Epithelial cell of prostate (primary cell): ENCODE data around the gene B9D2.

ENCODE experiments used
- DNase-seq: peaks from one replicate; pipeline ENCODE4 v3.0.0-alpha.2; 2011; ENCODE audit warnings: low read depth, low spot score
- H3K27ac ChIP-seq: fragments of 450-650 bp; 2 replicates; pipeline ENCODE4 v1.5.1; 2017; ENCODE audit warnings: mild to moderate bottlenecking

Gene B9D2

DNA sequence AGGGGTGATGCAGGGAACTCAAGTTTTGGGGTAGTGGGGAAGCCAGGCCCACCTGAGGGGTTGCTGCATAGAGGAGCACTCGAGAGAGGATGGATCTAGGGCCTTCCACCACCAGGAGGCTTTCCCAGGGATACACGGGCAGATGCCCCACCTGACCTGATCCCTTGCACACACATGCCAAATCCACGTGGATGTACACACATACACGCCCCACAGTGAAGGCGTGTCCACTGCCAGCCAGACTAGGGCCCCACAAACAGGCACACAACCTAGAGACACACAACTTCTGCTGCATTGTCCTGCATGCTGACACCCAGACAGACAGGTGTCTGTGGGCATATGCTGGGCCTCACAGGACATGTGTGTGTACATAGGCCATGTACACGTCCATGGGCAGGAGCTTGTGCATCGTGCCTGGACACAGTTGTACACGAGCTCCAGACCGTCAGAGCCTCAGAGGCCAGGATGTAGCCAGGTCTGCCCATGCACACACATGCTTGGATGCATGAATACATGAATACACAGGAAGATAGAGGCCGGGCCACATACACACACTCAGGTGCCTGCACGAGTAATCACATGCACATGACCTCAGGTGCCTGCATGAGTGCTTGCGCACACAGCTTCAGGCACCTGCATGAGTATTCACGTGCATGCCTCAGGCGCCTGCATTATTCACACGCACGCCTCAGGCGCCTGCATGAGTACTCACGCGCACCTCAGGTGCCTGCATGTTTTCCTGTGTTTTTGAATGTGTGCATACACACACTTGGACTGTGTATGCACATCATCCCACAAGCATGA, 45.1 kb downstream of the B9D2 start:
- no peak overlapping the region for H3K27ac ChIP-seq
- DNase-seq, result no peak

DNA sequence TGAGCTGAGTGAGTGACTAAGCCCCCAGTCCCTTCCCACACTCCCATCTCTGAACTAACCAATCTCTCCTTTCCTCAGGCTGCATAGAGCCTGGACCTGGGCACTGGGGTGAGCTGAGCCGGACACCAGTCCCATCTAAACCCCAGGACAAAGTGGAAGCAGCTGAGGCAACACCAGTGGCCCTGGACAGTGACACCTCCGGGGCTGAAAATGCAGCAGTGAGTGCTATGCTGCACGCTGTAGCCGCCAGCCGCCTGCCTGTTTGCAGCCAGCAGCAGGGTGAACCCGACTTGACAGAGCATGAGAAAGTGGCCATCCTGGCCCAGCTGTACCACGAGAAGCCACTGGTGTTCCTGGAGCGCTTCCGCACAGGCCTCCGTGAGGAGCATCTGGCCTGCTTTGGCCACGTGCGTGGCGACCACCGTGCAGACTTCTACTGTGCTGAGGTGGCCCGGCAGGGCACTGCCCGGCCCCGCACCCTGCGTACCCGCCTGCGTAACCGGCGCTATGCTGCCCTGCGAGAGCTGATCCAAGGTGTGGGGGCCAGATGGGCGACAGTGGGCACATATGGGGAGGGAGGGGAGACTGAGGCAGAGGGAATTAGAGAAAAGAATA, 47.5 kb downstream of the B9D2 start:
- no peak for DNase-seq
- H3K27ac ChIP-seq, result no peak overlapping the region

DNA sequence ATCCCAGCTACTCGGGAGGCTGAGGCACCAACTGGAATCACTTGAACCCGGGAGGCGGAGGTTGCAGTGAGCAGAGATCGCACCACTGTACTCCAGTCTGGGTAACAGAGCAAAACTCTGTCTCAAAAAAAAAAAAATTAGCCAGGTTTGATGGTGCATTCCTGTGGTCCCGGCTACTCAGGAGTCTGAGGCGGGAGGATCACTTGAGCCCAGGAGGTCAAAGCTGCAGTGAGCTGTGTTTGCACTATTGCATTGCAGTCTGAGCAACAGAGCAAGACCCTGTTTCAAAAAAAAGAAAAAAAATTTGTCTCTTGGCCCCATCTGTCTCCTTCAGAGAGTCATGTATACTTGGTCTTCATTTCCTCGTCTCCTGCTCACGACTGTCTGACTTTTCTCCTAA, 52.3 kb downstream of the B9D2 start:
- DNase-seq, result no peak
- no peak overlapping the region for H3K27ac ChIP-seq

DNA sequence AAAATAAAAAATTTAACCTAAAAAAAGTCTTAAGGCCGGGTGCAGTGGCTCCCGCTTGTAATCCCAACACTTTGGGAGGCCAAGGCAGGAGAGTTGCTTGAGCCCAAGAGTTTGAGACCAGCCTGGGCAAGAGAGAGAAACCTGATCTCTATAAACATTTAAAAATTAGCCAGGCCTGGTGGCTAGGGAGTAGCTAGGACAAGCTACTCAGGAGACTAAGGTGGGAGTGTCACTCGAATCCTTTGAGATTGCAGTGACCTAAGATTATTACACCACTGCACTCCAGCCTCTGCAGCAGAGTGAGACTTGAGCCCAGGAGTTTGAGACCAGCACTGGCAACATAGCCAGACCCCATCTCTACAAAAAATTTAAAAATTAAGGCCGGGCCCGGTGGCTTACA, 52.9 kb downstream of the B9D2 start:
- peak overlapping the region; percentile 95 for H3K27ac ChIP-seq
- no peak for DNase-seq

DNA sequence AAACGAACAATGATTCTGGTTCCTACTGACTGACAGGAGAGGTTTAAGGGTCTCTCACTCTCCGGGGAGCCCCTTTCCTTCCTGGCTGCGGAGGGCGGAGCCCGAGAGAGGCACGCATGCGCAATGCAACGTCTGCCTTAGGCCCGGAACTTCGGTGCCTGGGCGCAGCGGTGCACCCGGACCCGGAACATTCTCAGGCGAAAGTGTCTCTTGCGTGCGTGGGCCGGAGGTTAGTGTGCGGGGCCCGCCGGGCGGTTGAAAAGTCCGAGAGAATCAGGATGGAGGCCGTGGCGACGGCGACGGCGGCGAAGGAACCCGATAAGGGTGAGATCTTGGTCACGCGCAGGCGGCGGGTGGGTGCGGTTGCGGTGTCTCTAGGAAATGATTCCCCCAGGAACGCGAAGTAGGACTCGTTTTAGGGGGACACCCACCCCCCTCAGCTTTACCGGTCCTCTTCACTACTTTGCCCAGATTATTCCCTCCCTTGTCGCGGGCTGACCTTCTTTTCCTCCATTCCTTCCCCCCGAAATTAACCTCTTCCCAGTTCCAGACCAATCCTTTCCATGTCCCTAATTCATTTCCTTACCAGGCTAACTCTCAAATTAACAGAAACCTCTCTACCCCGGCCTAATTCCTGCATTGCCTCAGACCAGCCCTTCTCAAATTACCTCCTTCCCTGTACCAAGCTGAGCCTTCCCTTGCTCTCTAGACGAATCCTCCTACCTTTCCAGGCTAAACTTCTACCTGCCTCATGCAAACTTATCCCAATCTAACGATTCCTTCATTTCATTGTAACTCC, 53.7 kb downstream of the B9D2 start, which contains the start of gene CCDC97:
CCDC97 (plus strand) TSS at position 140 of the 799 bp plus-strand sequence; CDS start at position 279, 139 bp downstream.
- no peak for DNase-seq
- H3K27ac ChIP-seq, result peak within 1 kb of the TSS; percentile 95

DNA sequence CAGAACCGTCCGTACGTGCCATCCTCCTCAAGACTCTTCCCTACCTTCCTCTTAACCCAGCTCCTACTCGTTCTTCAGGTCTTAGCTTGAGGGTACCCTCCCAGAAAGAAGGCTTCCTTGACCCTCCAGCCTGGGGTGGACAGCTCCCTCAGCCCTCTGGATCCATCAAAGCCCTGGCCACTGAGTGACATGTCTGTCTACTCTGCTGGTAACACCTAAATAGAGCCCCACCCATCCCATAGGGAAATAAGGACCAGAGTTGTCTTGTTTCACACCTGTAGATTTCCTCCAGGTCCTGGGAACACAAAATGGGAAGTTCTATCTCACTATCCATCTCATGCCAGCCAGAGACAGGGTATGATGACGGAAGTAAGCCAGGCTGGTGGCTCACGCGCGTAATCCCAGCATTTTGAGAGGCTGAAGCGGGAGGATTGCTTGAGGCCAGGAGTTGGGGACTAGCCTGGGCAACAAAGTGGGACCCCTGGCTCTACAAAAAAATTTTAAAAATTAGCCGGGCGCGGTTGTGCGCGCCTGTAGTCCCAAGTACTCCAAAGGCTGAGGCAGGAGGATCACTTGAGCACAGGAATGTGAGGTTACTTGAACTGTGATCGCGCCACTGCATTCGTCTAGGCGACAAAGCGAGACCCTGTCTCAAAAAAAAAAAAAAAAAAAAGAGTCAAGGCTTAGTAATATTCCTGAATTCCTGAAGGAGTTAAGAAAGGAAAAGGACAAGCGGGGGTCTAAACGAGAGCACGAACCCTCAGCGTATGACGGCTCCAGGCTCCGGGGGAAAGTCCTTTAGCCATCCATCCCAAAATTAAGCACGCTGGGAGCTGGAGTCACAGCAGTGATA, 54.5 kb downstream of the B9D2 start:
- peak overlapping the region; percentile 95 for H3K27ac ChIP-seq
- DNase-seq, result no peak

DNA sequence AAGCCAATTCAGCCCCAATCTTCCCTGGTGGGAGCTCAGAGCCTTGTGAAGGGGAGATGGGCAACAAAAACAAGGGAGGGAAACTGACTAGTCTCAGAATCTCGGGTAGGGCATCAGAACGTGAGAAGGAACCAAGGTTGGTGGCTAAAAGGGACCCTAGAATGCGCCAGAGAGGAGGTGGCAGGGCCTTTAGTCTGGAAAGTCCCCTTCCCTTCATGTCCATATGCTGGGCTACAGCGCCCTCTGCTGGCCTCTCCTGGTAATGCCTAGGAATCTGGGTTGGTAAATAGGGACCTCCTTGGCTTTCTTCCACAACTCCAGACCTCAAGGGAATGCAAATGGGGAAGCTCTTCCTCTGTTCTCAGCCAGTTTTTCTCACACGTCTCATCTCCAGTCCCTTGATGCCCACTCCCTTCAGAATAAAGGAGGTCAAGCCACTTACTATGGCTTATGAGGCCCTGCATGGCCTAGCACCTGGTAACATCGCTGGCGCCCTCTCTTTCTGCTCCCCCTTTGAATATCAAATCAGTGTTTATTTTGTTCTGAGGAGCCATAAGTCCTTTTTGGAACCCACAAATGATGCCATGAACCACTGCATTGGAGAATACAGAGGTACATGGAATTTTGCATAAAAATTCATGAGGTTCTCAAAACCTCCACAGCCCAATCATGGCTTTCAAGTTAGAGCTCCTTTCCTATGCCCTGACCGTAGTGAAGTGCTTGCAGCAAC, 55.3 kb downstream of the B9D2 start:
- no peak for DNase-seq
- H3K27ac ChIP-seq, result peak overlapping the region; percentile 95

DNA sequence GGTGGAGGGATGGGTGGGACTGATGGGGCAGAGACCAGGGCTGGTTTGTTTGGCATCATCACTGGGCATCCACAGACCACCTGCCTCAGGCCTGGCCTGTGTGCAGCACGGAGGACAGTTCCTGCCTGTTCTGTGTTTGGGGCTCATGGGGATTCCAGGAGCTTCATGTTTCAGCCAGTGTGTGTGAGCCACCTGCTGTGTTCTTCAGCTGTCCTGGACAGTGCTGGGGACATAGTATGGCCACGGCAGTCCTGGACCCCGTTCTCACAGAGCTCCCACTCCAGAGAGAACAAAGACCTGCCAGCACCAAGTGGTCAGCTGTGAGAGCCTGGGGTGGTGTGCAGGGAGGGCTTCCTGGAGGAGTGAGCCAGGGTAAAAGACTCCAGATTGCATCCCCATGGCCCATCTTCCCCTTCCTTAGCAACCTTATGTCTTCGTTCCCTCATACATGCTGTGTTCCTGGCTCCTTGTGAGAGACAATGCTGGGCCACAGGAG, 55.9 kb downstream of the B9D2 start:
- H3K27ac ChIP-seq, result peak overlapping the region; percentile 95
- no peak for DNase-seq

DNA sequence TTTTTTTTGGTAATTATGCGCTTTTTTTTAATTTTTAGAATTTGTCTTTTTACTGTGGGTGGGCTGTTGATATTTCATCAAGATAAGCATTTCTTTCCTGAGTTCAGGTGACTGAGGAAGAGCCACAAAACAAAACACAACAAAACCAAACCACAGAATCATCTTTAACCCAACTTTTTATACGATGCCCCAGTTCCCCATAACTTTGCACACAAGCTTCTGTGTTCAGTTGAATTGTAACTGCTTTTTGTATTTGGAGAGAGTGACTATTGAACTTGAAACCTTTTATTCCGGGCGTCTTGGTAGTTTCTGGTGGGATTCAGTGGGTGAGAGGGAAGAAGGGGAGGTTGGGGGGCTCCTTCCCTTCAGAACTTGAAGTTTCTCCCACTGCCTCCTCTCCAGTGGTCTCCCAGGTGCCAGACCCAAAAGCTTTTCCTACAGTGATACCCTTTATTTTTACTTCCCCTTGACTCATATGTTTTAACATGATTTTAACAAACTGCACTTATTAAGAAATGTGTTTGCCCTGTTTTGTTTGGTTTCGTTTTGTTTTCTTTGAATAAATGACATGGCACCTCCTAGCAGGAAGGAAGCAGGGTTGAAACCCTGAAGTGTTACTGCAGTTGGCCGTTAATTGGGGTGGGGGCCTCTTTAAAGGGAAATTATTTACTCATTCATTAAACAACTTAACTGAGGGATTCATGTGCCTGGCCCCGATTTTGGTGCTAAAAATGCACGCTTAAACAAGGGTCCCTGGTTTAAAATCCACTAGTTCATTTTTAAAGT, 56.7 kb downstream of the B9D2 start:
- no peak for DNase-seq
- H3K27ac ChIP-seq, result peak overlapping the region; percentile 95

DNA sequence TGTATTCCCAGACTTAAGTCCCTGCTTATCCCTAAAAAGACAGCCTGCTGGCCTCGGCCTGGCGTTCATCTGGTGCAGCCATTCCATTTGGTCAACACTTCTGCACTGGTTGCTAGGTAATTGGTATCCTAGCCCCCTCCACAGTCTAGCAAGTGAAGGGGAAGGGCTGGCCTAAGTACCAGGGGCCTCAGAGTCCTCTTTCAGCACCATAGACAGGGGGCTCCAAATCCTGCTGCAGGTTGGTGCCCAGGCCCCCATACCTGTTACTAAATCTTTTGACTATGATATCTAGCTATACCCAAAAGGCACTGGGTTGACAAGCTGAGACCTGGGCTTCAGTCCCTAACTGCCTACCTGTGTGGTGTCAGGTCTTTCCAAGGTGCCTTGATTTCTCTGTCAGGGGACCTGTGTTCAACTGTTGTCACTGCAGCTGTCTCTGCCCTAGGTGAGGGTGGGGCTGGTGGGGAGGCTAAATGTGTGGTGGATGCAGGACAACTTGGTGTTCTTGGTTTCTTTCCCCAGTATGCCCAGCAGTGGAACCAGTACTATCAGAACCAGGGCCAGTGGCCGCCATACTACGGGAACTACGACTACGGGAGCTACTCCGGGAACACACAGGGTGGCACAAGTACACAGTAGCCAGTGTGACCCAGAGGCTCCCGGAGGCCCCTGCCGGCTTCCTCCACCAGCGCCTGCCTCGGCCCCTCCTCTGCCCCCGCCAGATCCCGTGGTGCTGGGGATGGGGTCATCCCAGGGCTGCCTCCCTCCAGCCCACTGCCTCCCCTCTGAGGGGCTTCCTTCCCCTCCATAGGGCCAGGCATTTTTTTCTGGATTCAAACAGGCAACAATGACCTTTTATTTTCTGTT, 57.8 kb downstream of the B9D2 start:
- no peak overlapping the region for H3K27ac ChIP-seq
- DNase-seq, result no peak

DNA sequence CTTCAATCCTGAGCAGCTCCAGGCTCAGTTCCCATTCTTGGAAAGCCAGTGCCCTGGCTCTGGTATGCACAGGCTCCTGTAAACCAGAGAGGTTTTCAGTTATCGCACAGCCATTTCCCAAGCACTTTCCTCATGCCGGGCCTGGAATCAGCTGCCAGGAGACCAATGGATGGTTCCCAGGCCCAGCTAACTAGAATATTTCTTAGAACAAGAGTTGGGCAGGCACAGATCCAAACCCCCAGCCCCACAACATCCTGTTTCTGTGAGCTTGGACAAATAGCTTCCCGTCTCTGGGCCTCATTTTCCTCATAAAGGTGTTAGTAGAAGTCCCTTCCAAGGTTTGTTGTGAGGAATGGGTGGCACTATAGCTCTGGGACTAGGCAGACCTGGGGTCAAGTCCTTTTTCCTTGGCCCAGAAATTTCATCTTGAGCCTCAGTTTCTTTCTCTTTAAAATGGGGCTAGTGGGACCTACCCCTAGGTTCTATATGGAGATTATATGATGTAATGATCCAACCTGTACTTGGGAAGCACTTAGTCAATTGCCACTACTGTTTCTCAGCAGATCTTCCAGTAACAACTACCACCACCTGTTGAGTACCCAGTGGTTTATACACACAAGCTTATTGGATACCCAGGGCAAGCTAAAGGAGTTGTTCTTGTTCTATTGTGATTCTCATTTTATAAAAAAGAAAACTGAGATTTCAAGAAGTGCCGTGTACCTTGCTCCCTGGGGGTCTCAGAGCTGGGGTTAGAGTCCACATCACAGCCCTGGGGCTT, 59.1 kb downstream of the B9D2 start:
- no peak overlapping the region for H3K27ac ChIP-seq
- no peak for DNase-seq
